HT-29 (cell line): ENCODE measurements around the gene PLPP4. TPM values are rescaled to one million over a fixed set of nuclear protein-coding genes. Genes with fewer than 3 reads are reported as not detected.

Source experiments
- DNase-seq: peaks from one replicate; pipeline ENCODE4 v3.0.0-alpha.2; 2015; ENCODE audit warnings: low spot score
- total RNA-seq: library from RNA; depleted of rRNA; stranded (reverse); fragments of >200 nt; shearing (Covaris generic); gene quantifications from 2 replicates; pipeline ENCODE4 v1.2.3, GENCODE V29; 2014

The PLPP4 gene
- total RNA-seq, 1 experiment from 2014 or later, result not detected

- DNase-seq, result no peak
Observed at GRCh38 chr10:120456143-120456625, 843 bp upstream of the PLPP4 start.

GRCh38 chr10:120457431-120458172, 575 bp downstream of the PLPP4 start:
- no peak for DNase-seq

- DNase-seq, result no peak
Observed at GRCh38 chr10:120458432-120458831, 1.4 kb downstream of the PLPP4 start.

- no peak for DNase-seq
Observed at GRCh38 chr10:120459185-120459584, 2.2 kb downstream of the PLPP4 start.

GRCh38 chr10:120460186-120460585, 3.2 kb downstream of the PLPP4 start:
- DNase-seq, result no peak

GRCh38 chr10:120460776-120461175, 3.7 kb downstream of the PLPP4 start:
- DNase-seq, result no peak

- DNase-seq, result no peak
Observed at GRCh38 chr10:120462018-120462682, 5.1 kb downstream of the PLPP4 start.

- DNase-seq, result no peak
Observed at GRCh38 chr10:120465138-120465537, 8.1 kb downstream of the PLPP4 start.

GRCh38 chr10:120466006-120466405, 9.0 kb downstream of the PLPP4 start:
- DNase-seq, result no peak

- DNase-seq, result no peak
Observed at GRCh38 chr10:120473593-120473992, 16.6 kb downstream of the PLPP4 start.

GRCh38 chr10:120474956-120475355, 17.9 kb downstream of the PLPP4 start:
- no peak for DNase-seq

- no peak for DNase-seq
Observed at GRCh38 chr10:120475844-120476791, 19.1 kb downstream of the PLPP4 start.

GRCh38 chr10:120477021-120477742, 20.2 kb downstream of the PLPP4 start:
- no peak for DNase-seq

- DNase-seq, result no peak
Observed at GRCh38 chr10:120477743-120478141, 20.7 kb downstream of the PLPP4 start.

- DNase-seq, result no peak
Observed at GRCh38 chr10:120478386-120478785, 21.4 kb downstream of the PLPP4 start.

GRCh38 chr10:120479506-120479905, 22.5 kb downstream of the PLPP4 start:
- DNase-seq, result no peak

- no peak for DNase-seq
Observed at GRCh38 chr10:120480065-120480600, 23.1 kb downstream of the PLPP4 start.

- DNase-seq, result no peak
Observed at GRCh38 chr10:120480848-120481247, 23.8 kb downstream of the PLPP4 start.

- DNase-seq, result no peak
Observed at GRCh38 chr10:120483006-120483405, 26.0 kb downstream of the PLPP4 start.

- DNase-seq, result no peak
Observed at GRCh38 chr10:120483651-120484301, 26.7 kb downstream of the PLPP4 start.
